ENCODE data around the gene GALM. TPM values are rescaled to one million over a fixed set of nuclear protein-coding genes. Genes with fewer than 3 reads are reported as not detected.

GALM gene
- polyA plus RNA-seq, 2 of the 4 experiments (the other 2 are of a cell fraction): 33.4 to 34.2 TPM

- FAIRE-seq (no peak), ATAC-seq (peak in 1 of 2 experiments; percentile 26; a peak in 2 of 6 replicates), DNase-seq (ENCODE audit: low read depth in 1 of 2, low spot score in 1 of 2) (no peak)
- H3K9me3 ChIP-seq: no peaks in the 10 kb centered on the region
- POLR2A ChIA-PET: no interaction called here
- 45% methylated on average over 1 of the region's 1 CpG for WGBS (ENCODE audit: missing lambda C conversion rate)
- no peaks in the 10 kb centered on the region for H3K4me1 ChIP-seq
- TF ChIP-seq, protein P1, sequence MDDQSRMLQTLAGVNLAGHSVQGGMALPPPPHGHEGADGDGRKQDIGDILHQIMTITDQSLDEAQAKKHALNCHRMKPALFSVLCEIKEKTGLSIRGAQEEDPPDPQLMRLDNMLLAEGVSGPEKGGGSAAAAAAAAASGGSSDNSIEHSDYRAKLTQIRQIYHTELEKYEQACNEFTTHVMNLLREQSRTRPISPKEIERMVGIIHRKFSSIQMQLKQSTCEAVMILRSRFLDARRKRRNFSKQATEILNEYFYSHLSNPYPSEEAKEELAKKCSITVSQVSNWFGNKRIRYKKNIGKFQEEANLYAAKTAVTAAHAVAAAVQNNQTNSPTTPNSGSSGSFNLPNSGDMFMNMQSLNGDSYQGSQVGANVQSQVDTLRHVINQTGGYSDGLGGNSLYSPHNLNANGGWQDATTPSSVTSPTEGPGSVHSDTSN (IDR thresholded peaks at IDR 0.05): no peak
- TF ChIP-seq ESRRA (IDR thresholded peaks at IDR 0.05; ENCODE audit: borderline replicate concordance, low read length) (no peak), JUN (IDR thresholded peaks at IDR 0.05) (no peak), TP53 (CRISPR knock-in tag; IDR thresholded peaks at IDR 0.05) (no peak), FOSL2 (IDR thresholded peaks at IDR 0.05) (no peak), FOSL2 (CRISPR knock-in tag; IDR thresholded peaks at IDR 0.05) (no peak), MYC (IDR thresholded peaks at IDR 0.05; ENCODE audit: borderline replicate concordance, low read length) (no peak), POLR2AphosphoS2 (conservative IDR thresholded peaks at IDR 0.05; ENCODE audit: low read length) (no peak), BHLHE40 (IDR thresholded peaks at IDR 0.05; ENCODE audit: low read depth, low read length) (no peak), KDM5A (IDR thresholded peaks at IDR 0.05) (no peak), HEYL (CRISPR knock-in tag; IDR thresholded peaks at IDR 0.05) (no peak), HOXA7 (CRISPR knock-in tag; IDR thresholded peaks at IDR 0.05) (no peak), EP300 (IDR thresholded peaks at IDR 0.05) (no peak), SMC3 (IDR thresholded peaks at IDR 0.05) (no peak), HES2 (IDR thresholded peaks at IDR 0.05) (no peak), CEBPB (IDR thresholded peaks at IDR 0.05) (no peak), RARB (CRISPR knock-in tag; IDR thresholded peaks at IDR 0.05) (no peak), CBX2 (IDR thresholded peaks at IDR 0.05; ENCODE audit: borderline replicate concordance, low read depth) (no peak)
- TF ChIP-seq, protein P2, sequence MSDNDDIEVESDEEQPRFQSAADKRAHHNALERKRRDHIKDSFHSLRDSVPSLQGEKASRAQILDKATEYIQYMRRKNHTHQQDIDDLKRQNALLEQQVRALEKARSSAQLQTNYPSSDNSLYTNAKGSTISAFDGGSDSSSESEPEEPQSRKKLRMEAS (IDR thresholded peaks at IDR 0.05): no peak
- TF ChIP-seq, protein P3, sequence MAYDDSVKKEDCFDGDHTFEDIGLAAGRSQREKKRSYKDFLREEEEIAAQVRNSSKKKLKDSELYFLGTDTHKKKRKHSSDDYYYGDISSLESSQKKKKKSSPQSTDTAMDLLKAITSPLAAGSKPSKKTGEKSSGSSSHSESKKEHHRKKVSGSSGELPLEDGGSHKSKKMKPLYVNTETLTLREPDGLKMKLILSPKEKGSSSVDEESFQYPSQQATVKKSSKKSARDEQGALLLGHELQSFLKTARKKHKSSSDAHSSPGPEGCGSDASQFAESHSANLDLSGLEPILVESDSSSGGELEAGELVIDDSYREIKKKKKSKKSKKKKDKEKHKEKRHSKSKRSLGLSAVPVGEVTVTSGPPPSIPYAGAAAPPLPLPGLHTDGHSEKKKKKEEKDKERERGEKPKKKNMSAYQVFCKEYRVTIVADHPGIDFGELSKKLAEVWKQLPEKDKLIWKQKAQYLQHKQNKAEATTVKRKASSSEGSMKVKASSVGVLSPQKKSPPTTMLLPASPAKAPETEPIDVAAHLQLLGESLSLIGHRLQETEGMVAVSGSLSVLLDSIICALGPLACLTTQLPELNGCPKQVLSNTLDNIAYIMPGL (CRISPR knock-in tag; IDR thresholded peaks at IDR 0.05; ENCODE audit: borderline replicate concordance): no peak
- TF ChIP-seq, protein P4, sequence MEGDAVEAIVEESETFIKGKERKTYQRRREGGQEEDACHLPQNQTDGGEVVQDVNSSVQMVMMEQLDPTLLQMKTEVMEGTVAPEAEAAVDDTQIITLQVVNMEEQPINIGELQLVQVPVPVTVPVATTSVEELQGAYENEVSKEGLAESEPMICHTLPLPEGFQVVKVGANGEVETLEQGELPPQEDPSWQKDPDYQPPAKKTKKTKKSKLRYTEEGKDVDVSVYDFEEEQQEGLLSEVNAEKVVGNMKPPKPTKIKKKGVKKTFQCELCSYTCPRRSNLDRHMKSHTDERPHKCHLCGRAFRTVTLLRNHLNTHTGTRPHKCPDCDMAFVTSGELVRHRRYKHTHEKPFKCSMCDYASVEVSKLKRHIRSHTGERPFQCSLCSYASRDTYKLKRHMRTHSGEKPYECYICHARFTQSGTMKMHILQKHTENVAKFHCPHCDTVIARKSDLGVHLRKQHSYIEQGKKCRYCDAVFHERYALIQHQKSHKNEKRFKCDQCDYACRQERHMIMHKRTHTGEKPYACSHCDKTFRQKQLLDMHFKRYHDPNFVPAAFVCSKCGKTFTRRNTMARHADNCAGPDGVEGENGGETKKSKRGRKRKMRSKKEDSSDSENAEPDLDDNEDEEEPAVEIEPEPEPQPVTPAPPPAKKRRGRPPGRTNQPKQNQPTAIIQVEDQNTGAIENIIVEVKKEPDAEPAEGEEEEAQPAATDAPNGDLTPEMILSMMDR (IDR thresholded peaks at IDR 0.05): no peak
- H3K4me3 ChIP-seq: no peak overlapping the region
- no peak overlapping the region for H3K4me2 ChIP-seq
- no peak overlapping the region for H3K27ac ChIP-seq
- CTCF ChIA-PET: interaction anchor here (0.9 to 2.3 kb wide), 4 partner anchors 13 to 86 kb away, joined by 3 to 8 read pairs (median 4); no protein-coding TSS in a partner anchor
Observed at GRCh38 chr2:38655441-38655840, 10.5 kb upstream of the GALM start.

GRCh38 chr2:38656866-38657480 lies 8.9 kb upstream of the GALM start:
- ATAC-seq (no peak), DNase-seq (ENCODE audit: low read depth in 1 of 2, low spot score in 1 of 2) (no peak), FAIRE-seq (no peak)
- no peak overlapping the region for H3K27ac ChIP-seq
- H3K4me1 ChIP-seq: no peaks in the 10 kb centered on the region
- no peak overlapping the region for H3K4me2 ChIP-seq
- ChIA-PET CTCF (interaction anchor here (0.7 to 2.1 kb wide), 3 partner anchors 9 to 75 kb away, joined by 3 to 6 read pairs (median 4); partner anchors contain the start of gene GALM), POLR2A (no interaction called here)
- WGBS (ENCODE audit: missing lambda C conversion rate): 77% methylated on average over 4 of the region's 4 CpGs
- TF ChIP-seq MYC (IDR thresholded peaks at IDR 0.05; ENCODE audit: borderline replicate concordance, low read length) (no peak), SREBF2 (IDR thresholded peaks at IDR 0.05) (no peak), FOSB (CRISPR knock-in tag; IDR thresholded peaks at IDR 0.05) (no peak), EP300 (IDR thresholded peaks at IDR 0.05) (no peak), CBX2 (IDR thresholded peaks at IDR 0.05; ENCODE audit: borderline replicate concordance, low read depth) (no peak), E2F6 (IDR thresholded peaks at IDR 0.05; ENCODE audit: borderline replicate concordance, low read depth) (no peak), ZC3H11A (IDR thresholded peaks at IDR 0.05) (no peak), ZNF302 (CRISPR knock-in tag; IDR thresholded peaks at IDR 0.05) (no peak), PHF8 (IDR thresholded peaks at IDR 0.05; ENCODE audit: borderline replicate concordance, low read depth) (no peak), TFCP2L1 (CRISPR knock-in tag; IDR thresholded peaks at IDR 0.05) (no peak), HDAC2 (IDR thresholded peaks at IDR 0.05) (no peak), HOXB13 (CRISPR knock-in tag; IDR thresholded peaks at IDR 0.05; ENCODE audit: low read depth) (no peak), RFX5 (IDR thresholded peaks at IDR 0.05) (no peak)
- TF ChIP-seq, protein P2 (IDR thresholded peaks at IDR 0.05): no peak
- H3K4me3 ChIP-seq: no peak overlapping the region
- no peaks in the 10 kb centered on the region for H3K9me3 ChIP-seq
